HG03025 (cell line): ENCODE measurements around the gene TMEM42.

Source experiments
- ATAC-seq: cut with Tn5 transposase; IDR thresholded peaks from one replicate; pipeline ENCODE4 v1.9.1; 2021; ENCODE audit warnings: mild to moderate bottlenecking, moderate library complexity; ENCODE audit not compliant: unreplicated experiment, low FRiP score

The TMEM42 gene

GRCh38 chr3:44870375-44871061 lies 8.8 kb downstream of the TMEM42 start:
- no peak for ATAC-seq

- ATAC-seq: no peak
These were observed 12.6 kb downstream of the TMEM42 start, which contains the start of gene TGM4 for GRCh38 chr3:44874308-44874707. TSS of gene TGM4 (plus strand) at chr3:44874608. CDS start at chr3:44874679, 71 bp downstream.

DNA sequence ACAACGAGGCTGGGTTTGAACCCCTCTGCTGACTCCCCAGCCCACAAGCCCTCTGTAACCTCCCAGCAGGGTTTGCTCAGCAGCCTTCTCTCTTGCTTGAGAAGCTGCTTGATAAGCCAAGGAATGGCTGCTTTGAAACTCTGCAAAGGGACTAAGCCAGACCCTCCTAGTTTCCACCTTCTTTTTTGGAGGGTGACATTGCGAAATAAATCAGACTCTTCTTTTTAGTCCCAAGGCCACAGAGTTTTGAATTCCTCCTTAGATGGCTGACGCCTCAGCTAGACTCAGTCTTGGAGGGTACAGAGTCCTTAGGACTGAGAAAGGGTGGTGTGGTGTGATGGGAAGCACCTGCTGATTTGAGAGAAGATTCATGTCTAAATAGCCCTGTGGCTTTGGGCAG lies 13.9 kb downstream of the TMEM42 start:
- no peak for ATAC-seq

DNA sequence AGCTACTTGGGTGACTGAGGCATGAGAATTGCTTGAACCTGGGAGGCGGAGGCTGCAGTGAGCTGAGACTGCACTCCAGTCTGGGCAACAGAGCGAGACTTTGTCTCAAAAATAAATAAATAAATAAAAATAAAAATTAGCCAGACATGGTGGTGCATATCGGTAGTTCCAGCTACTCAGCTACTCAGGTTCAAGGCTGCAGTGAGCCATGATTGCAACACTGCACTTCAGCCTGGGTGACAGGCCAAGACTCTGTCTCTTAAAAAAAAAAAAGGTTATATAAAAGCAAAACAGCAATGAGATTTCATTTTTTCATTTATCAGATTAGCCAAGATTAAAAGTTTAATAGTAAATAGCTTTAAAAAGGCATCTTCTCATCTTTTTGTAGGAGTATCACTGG lies 15.6 kb downstream of the TMEM42 start:
- ATAC-seq: no peak

DNA sequence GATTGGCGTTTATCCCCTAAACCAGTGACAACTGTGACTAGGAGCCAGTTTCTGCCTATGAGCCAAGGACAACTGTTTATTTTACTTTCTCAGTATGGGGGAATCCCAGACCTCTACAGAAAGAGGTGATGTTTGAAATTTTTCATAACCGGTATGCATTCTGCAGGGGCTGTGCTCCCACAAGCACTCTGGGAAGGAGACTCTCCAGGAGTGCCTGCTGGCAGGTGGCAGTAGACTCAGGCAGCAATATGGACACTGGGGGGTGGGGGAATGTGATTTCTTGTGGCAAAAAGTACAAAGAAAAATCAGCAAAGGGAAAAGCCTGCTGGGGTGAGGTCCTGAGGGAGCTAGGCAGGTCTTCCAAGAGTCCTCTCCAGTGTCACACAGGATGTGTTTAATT lies 18.6 kb downstream of the TMEM42 start:
- no peak for ATAC-seq

DNA sequence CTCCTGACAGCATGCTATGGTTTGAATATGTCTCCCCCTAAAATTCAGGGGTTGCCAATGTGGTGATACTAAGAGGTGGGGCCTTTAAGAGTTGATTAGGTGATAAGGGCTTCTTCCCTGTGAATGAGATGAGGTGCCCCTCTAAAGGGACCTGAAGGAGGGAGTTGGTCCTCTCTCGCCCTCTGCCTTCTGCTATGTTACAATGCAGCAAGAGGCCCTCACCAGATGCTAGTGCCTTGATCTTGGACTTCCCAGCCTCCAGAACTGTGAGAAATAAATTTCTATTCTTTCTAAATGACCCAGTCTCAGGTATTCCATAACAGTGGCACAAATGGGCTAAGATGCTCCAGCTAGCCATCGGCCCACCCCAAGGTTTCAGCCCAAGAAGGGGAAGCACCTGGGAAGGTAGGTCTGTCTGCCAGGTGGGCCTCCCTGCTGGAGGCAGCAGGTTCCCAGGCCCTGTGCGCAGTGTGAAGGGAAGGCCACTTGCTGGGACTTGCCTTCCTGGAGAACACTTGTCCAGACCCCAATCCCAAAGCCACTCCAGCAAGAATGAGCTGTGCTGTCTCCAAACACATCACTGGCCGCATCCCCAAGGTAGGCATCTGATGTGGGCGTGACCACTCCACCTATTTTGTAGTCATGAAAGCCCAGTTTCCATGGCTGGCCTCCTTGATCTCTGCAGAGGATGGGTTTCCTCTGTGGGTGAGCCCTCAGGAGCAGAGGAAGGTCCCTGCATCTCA lies 21.7 kb downstream of the TMEM42 start:
- no peak for ATAC-seq

DNA sequence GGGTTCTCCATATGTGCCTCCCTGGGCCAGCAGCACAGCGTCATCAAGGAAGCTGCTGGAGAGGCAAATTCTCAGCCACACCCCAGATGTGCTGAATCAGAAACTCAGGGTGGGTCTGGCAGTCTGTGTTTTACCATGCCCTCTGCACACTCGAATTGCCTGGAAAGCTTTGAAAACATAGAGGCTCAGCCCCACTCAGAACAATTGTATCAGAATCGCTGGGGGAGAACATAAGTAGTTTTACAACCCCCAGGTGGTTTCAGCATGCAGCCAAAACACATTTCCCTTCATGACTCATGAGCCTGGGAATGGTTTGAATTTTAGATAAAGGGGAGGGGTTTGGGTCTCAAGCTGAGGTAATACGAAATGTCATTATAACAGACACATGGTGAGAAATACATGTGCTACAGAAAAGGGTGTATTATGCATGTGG lies 22.3 kb downstream of the TMEM42 start:
- ATAC-seq: no peak

GRCh38 chr3:44885618-44886017 lies 23.9 kb downstream of the TMEM42 start:
- ATAC-seq: no peak

- no peak for ATAC-seq
These were observed 24.8 kb downstream of the TMEM42 start for GRCh38 chr3:44886561-44886960.

DNA sequence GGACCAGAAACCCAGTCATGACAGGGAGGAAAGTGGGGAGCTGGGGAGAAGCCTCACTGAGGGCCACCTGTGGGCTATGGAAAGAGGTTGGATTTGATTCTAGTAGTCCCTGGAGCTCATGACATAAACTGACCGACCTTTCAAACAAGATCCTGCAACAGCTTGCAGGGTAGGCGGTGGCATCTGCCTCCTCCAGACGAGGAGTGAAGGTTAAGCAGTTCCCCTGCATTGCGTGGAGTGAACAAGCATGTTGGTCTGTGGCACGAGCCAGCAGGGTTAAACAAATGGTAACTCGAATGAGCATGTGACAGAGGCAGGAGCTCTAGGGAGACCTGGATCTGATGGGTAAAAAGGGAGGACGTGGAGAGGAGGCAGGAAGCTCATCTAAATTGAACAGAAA lies 25.4 kb downstream of the TMEM42 start:
- no peak for ATAC-seq

DNA sequence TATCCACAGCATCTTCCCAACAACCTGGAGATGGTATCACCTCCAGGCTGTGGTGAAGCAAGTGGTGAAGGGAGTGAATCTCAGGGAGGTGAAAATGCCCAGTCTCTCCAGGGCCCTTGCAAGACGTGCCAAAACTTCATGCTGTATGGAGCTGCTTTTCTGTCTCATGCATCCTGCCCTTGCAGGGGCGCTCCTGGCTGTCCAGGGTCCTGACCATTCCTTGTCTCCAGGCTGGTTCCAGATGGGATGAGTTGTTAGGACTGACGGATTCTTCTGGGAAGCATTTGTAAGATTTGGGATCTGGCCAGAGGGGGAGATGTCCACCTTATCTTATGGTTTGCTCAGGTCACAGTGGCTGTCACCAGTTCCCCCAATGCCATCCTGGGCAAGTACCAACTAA lies 28.5 kb downstream of the TMEM42 start:
- no peak for ATAC-seq

GRCh38 chr3:44890852-44891251 lies 29.1 kb downstream of the TMEM42 start:
- no peak for ATAC-seq

- ATAC-seq: no peak
These were observed 31.0 kb downstream of the TMEM42 start for GRCh38 chr3:44892689-44893088.

DNA sequence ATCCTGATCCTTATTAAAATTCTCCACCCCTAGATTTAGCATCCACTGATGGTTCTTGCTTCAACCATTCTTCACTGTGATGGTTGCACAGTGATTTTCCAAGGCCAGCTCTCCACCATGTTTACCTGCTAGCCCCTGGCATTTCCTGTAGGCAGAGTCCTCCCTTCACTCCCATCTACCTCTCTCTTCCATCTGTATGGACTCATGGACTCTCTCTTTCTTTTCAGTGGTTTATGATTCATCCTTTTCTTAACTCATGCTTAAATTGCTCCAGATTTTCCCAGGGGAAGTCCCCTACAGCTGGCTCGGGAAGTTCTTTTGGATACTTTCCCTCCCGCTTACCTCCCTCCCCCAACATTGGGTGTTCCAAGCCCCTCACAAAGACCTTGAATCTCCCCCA lies 31.4 kb downstream of the TMEM42 start:
- ATAC-seq: no peak

DNA sequence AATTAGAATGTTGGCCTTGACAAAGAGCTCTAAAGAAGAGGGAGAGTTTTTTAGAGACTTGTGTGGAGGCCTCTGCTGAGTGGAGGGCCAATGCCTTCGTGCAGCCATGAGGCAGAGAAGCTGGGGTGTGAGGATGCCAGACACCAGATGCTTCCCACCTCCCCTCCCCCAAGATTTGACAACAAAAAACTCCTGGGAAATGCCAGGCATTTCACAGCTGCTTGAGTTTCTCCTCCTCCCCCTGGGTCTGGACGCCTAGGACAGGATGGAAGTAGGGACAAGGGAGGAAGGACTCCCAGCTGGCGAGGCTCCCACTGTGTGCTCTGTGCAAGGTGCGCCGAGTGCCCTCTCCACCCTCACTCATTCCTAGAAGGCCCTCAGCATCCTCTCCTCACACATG lies 32.8 kb downstream of the TMEM42 start:
- ATAC-seq: no peak

GRCh38 chr3:44896440-44896839 lies 34.7 kb downstream of the TMEM42 start:
- ATAC-seq: no peak

DNA sequence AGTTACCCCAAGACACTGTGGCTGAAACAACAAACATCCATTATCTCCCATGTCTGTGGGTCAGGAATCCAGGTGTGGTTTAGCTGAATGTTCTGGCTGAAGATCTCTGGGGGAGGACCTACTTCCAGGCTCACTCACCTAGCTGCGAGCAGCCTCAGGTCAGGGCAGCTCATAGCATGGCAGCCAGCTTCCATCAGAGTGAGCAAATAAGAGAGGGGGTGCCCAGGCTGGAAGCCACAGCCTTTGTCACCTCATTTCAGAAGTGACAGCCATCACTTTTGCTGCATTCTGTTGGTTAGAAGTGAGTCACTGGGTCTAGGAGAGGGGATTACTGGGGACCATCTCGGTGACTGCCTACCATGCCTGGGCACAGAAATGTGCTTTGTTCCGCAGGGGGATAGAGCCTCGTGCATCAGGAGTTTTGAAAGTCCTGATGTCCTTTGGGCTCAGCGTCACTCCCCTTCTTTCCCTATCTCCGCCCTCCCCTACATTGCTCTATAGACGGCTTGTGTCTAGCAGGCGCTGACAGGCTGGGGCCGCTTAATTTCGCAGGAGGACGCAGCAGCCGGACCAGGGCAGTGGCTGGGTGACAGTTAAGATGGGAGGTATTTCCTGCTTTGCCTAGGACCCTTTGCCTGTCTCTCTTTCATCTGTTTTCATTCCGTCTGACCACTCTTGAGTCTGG lies 38.1 kb downstream of the TMEM42 start:
- ATAC-seq: no peak

- no peak for ATAC-seq
These were observed 40.9 kb downstream of the TMEM42 start for GRCh38 chr3:44902628-44903027.

GRCh38 chr3:44903314-44903713 lies 41.6 kb downstream of the TMEM42 start:
- ATAC-seq: no peak

DNA sequence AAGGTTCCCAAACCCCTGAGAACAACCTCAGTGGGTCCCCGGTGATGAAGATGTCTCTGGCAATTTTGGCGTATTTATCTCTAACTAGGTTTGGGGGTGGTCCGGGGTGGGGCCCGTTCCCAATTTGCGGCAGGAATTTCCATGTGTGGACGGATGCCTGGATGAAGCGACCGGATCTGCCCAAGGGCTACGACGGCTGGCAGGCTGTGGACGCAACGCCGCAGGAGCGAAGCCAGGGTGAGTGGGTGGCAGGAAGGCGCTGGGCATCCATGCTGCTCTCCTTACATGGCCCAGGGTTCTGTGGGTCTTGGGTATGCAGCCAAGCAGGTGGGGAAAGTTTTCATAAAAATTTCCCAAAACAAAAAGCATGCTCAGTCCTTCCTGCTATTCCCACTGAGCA lies 42.0 kb downstream of the TMEM42 start:
- ATAC-seq: no peak

- ATAC-seq: no peak
These were observed 43.9 kb downstream of the TMEM42 start for GRCh38 chr3:44905446-44906157.
